ENCODE measurements around the gene SLC31A1. TPM values are rescaled to one million over a fixed set of nuclear protein-coding genes. Genes with fewer than 3 reads are reported as not detected.

SLC31A1 gene
- total and polyA plus RNA-seq, 2 donors (not counting 1 experiment from before 2014, with no cell fraction given) = 1.1 to 3.2 TPM

- WGBS (ENCODE audit: insufficient coverage) = 100% methylated on average over 3 of the region's 3 CpGs
- ChIA-PET CTCF (interaction anchor here (1.3 kb wide), 1 partner anchor 9 kb away, joined by 6 read pairs; the partner anchor contains the start of genes CDC26 and PRPF4), POLR2A (no interaction called here)
- intact Hi-C loops (cut with micrococcal nuclease) = no loop called here
- Histone ChIP-seq H3K9ac (ENCODE audit: low read length) (no peak overlapping the region), H3K36me3 (replicated peaks in 1 of 2; ENCODE audit: control extremely low read depth in 1 of 2, control insufficient read depth in 1 of 2, extremely low read depth in 1 of 2, insufficient read depth in 2 of 2, low read length in 1 of 2) (peaks cover 0 to 32% of the 10 kb centered on the region in 2 experiments), H3K4me1 (ENCODE audit: control insufficient read depth in 2 of 2, insufficient read depth in 2 of 2, low read length in 2 of 2) (no peaks in the 10 kb centered on the region), H3K79me2 (ENCODE audit: control insufficient read depth, insufficient read depth, low read length) (peaks cover under 1% of the 10 kb centered on the region), H3K27ac (ENCODE audit: low read length in 2 of 2) (no peak overlapping the region), H2AFZ (ENCODE audit: insufficient read depth, low read depth, low read length, poor library complexity, severe bottlenecking) (no peak overlapping the region), H3K9me3 (ENCODE audit: control extremely low read depth in 1 of 3, control insufficient read depth in 2 of 3, insufficient read depth in 1 of 3, low read length in 2 of 3) (no peaks in the 10 kb centered on the region), H3K4me2 (replicated peaks; ENCODE audit: low read depth, low read length, poor library complexity, severe bottlenecking) (no peak overlapping the region), H4K20me1 (ENCODE audit: control insufficient read depth, insufficient read depth, low read length, poor library complexity, severe bottlenecking) (no peaks in the 10 kb centered on the region), H3K4me3 (ENCODE audit: control extremely low read depth in 1 of 5, extremely low read depth in 1 of 5, insufficient read depth in 1 of 5, low read depth in 2 of 5, low read length in 4 of 5) (no peak overlapping the region), H3K27me3 (replicated peaks in 1 of 4; ENCODE audit: control extremely low read depth in 1 of 4, control insufficient read depth in 3 of 4, insufficient read depth in 4 of 4, low read length in 3 of 4) (no peaks in the 10 kb centered on the region)
- no peak overlapping the region for H3K4me3 Mint-ChIP-seq
- H3K9me3 Mint-ChIP-seq (ENCODE audit: insufficient read depth) = no peaks in the 10 kb centered on the region
- H3K27ac Mint-ChIP-seq = no peak overlapping the region
- TF ChIP-seq EZH2 (IDR thresholded peaks at IDR 0.05; ENCODE audit: borderline replicate concordance, insufficient read depth, low read depth, low read length, poor library complexity, severe bottlenecking) (no peak), CTCF (IDR thresholded peaks at IDR 0.05) (no peak)
- no peaks in the 10 kb centered on the region for H3K4me1 Mint-ChIP-seq
- ATAC-seq (ENCODE audit: low read depth) (no peak), DNase-seq (no peak)
- no peaks in the 10 kb centered on the region for H3K27me3 Mint-ChIP-seq
Observed at GRCh38 chr9:113266174-113266573, 44.8 kb downstream of the SLC31A1 start.

- Histone ChIP-seq H2AFZ (ENCODE audit: insufficient read depth, low read depth, low read length, poor library complexity, severe bottlenecking) (no peak overlapping the region), H3K4me1 (ENCODE audit: control insufficient read depth in 2 of 2, insufficient read depth in 2 of 2, low read length in 2 of 2) (no peaks in the 10 kb centered on the region), H3K36me3 (replicated peaks in 1 of 2; ENCODE audit: control extremely low read depth in 1 of 2, control insufficient read depth in 1 of 2, extremely low read depth in 1 of 2, insufficient read depth in 2 of 2, low read length in 1 of 2) (peaks cover 0 to 50% of the 10 kb centered on the region in 2 experiments), H3K27ac (ENCODE audit: low read length in 2 of 2) (no peak overlapping the region), H3K4me3 (ENCODE audit: control extremely low read depth in 1 of 5, extremely low read depth in 1 of 5, insufficient read depth in 1 of 5, low read depth in 2 of 5, low read length in 4 of 5) (no peak overlapping the region), H3K9me3 (ENCODE audit: control extremely low read depth in 1 of 3, control insufficient read depth in 2 of 3, insufficient read depth in 1 of 3, low read length in 2 of 3) (no peaks in the 10 kb centered on the region), H3K4me2 (replicated peaks; ENCODE audit: low read depth, low read length, poor library complexity, severe bottlenecking) (no peak overlapping the region), H4K20me1 (ENCODE audit: control insufficient read depth, insufficient read depth, low read length, poor library complexity, severe bottlenecking) (no peaks in the 10 kb centered on the region), H3K79me2 (ENCODE audit: control insufficient read depth, insufficient read depth, low read length) (peaks cover 8% of the 10 kb centered on the region), H3K27me3 (replicated peaks in 1 of 4; ENCODE audit: control extremely low read depth in 1 of 4, control insufficient read depth in 3 of 4, insufficient read depth in 4 of 4, low read length in 3 of 4) (no peaks in the 10 kb centered on the region), H3K9ac (ENCODE audit: low read length) (no peak overlapping the region)
- no peak for DNase-seq
- ATAC-seq (ENCODE audit: low read depth) = no peak
- Mint-ChIP-seq H3K4me3 (no peak overlapping the region), H3K4me1 (no peaks in the 10 kb centered on the region), H3K9me3 (ENCODE audit: insufficient read depth) (no peaks in the 10 kb centered on the region), H3K27ac (no peak overlapping the region), H3K27me3 (no peaks in the 10 kb centered on the region)
- intact Hi-C loops (cut with micrococcal nuclease) = no loop called here
- ChIA-PET CTCF (no interaction called here), POLR2A (no interaction called here)
- WGBS (ENCODE audit: insufficient coverage) = no CpG with 5 or more reads among the region's 4 CpGs
- no peak for TF ChIP-seq EZH2 (IDR thresholded peaks at IDR 0.05; ENCODE audit: borderline replicate concordance, insufficient read depth, low read depth, low read length, poor library complexity, severe bottlenecking)
- no peak for TF ChIP-seq CTCF (IDR thresholded peaks at IDR 0.05)
Observed at GRCh38 chr9:113267911-113268566, 46.7 kb downstream of the SLC31A1 start.

All from B cell (primary cell).